Measurements from ENCODE around the gene GEMIN5. TPM values are rescaled to one million over a fixed set of nuclear protein-coding genes. Genes with fewer than 3 reads are reported as not detected.

GEMIN5 gene
- total RNA-seq, 1 experiment from 2014 or later, result 30.5 TPM

- Mint-ChIP-seq H3K27me3 (ENCODE audit: unreplicated experiment) (no peaks in the 10 kb centered on the region), H3K36me3 (ENCODE audit: insufficient read depth, unreplicated experiment) (peaks cover 51% of the 10 kb centered on the region), H3K27ac (ENCODE audit: unreplicated experiment) (no peak overlapping the region), H3K9me3 (ENCODE audit: low read depth, unreplicated experiment) (no peaks in the 10 kb centered on the region), H3K4me3 (ENCODE audit: low read depth, unreplicated experiment) (no peak overlapping the region), H3K4me1 (ENCODE audit: low read depth, unreplicated experiment) (no peaks in the 10 kb centered on the region)
- BruUV-seq (replicated peaks), result no TSS peak
- intact Hi-C loops (cut with micrococcal nuclease; ENCODE audit: unreplicated experiment), result no loop called here
- no peak for TF ChIP-seq CTCF (IDR thresholded peaks at IDR 0.05; ENCODE audit: unreplicated experiment)
- CTCF ChIA-PET, result no interaction called here
- DNase-seq, result no peak
Measured at GRCh38 chr5:154899151-154899816, 38.7 kb downstream of the GEMIN5 start.

- DNase-seq, result no peak
- no peaks in the 10 kb centered on the region for H3K9me3 Mint-ChIP-seq (ENCODE audit: low read depth, unreplicated experiment)
- TF ChIP-seq CTCF (IDR thresholded peaks at IDR 0.05; ENCODE audit: unreplicated experiment), result no peak
- CTCF ChIA-PET, result no interaction called here
- intact Hi-C loops (cut with micrococcal nuclease; ENCODE audit: unreplicated experiment), result no loop called here
- H3K27ac Mint-ChIP-seq (ENCODE audit: unreplicated experiment), result no peak overlapping the region
- H3K27me3 Mint-ChIP-seq (ENCODE audit: unreplicated experiment), result no peaks in the 10 kb centered on the region
- H3K4me3 Mint-ChIP-seq (ENCODE audit: low read depth, unreplicated experiment), result no peak overlapping the region
- H3K36me3 Mint-ChIP-seq (ENCODE audit: insufficient read depth, unreplicated experiment), result peaks cover 42% of the 10 kb centered on the region
- no TSS peak for BruUV-seq (replicated peaks)
- no peaks in the 10 kb centered on the region for H3K4me1 Mint-ChIP-seq (ENCODE audit: low read depth, unreplicated experiment)
Measured at GRCh38 chr5:154898210-154898609, 39.8 kb downstream of the GEMIN5 start.

GRCh38 chr5:154896562-154897165 lies 41.3 kb downstream of the GEMIN5 start:
- Mint-ChIP-seq H3K9me3 (ENCODE audit: low read depth, unreplicated experiment) (no peaks in the 10 kb centered on the region), H3K4me3 (ENCODE audit: low read depth, unreplicated experiment) (no peak overlapping the region), H3K27me3 (ENCODE audit: unreplicated experiment) (no peaks in the 10 kb centered on the region), H3K27ac (ENCODE audit: unreplicated experiment) (no peak overlapping the region), H3K36me3 (ENCODE audit: insufficient read depth, unreplicated experiment) (peaks cover 43% of the 10 kb centered on the region), H3K4me1 (ENCODE audit: low read depth, unreplicated experiment) (no peaks in the 10 kb centered on the region)
- no peak for TF ChIP-seq CTCF (IDR thresholded peaks at IDR 0.05; ENCODE audit: unreplicated experiment)
- intact Hi-C loops (cut with micrococcal nuclease; ENCODE audit: unreplicated experiment), result no loop called here
- CTCF ChIA-PET, result no interaction called here
- BruUV-seq (replicated peaks), result no TSS peak
- DNase-seq, result no peak

- no peak for TF ChIP-seq CTCF (IDR thresholded peaks at IDR 0.05; ENCODE audit: unreplicated experiment)
- CTCF ChIA-PET, result no interaction called here
- intact Hi-C loops (cut with micrococcal nuclease; ENCODE audit: unreplicated experiment), result no loop called here
- H3K4me1 Mint-ChIP-seq (ENCODE audit: low read depth, unreplicated experiment), result no peaks in the 10 kb centered on the region
- no peak for DNase-seq
- no peak overlapping the region for H3K27ac Mint-ChIP-seq (ENCODE audit: unreplicated experiment)
- BruUV-seq (replicated peaks), result no TSS peak
- no peaks in the 10 kb centered on the region for H3K27me3 Mint-ChIP-seq (ENCODE audit: unreplicated experiment)
- no peaks in the 10 kb centered on the region for H3K9me3 Mint-ChIP-seq (ENCODE audit: low read depth, unreplicated experiment)
- H3K4me3 Mint-ChIP-seq (ENCODE audit: low read depth, unreplicated experiment), result no peak overlapping the region
- H3K36me3 Mint-ChIP-seq (ENCODE audit: insufficient read depth, unreplicated experiment), result peaks cover 51% of the 10 kb centered on the region
Measured at GRCh38 chr5:154895606-154896561, 42.1 kb downstream of the GEMIN5 start.
